Ishikawa (cell line): ENCODE data around the gene USP17L18.
"Not testable (repeated sequence)": the region's sequence is repeated elsewhere in the genome, so short reads cannot be mapped to it uniquely, and the experiment has no call there.

Experiments
- EGR1 ChIP-seq: IDR thresholded peaks from 2 replicates; pipeline ENCODE4 v1.6.1; 2012
- REST ChIP-seq: IDR thresholded peaks from 2 replicates; pipeline ENCODE4 v1.6.1; 2012; ENCODE audit warnings: low read depth, mild to moderate bottlenecking
- TAF1 ChIP-seq: IDR thresholded peaks from 2 replicates; pipeline ENCODE4 v1.6.1; 2012; ENCODE audit warnings: low read depth, mild to moderate bottlenecking
- TCF12 ChIP-seq: IDR thresholded peaks from 2 replicates; pipeline ENCODE4 v1.6.1; 2012; ENCODE audit warnings: low read depth
- TEAD4 ChIP-seq: IDR thresholded peaks from 2 replicates; pipeline ENCODE4 v1.6.1; 2012
- USF1 ChIP-seq: IDR thresholded peaks from 2 replicates; pipeline ENCODE4 v1.6.1; 2012

Gene USP17L18

DNA sequence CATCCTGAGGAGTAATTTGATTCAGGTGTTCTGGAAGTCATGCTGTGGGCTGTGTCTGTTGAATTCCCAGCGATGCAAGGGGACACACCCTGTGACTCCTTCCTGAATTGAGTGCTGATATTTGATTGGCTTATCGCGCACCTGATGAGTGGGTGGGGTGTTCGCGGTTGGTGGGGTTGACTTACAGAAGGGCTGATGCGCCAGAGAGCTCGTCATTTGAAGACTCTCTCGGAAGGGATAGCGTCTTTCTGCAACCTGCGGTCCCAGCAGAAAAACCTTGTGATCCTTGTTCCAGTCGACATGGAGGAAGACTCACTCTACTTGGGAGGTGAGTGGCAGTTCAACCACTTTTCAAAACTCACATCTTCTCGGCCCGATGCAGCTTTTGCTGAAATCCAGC, 14.1 kb downstream of the USP17L18 start, which contains the start of gene USP17L21:
TSS of gene USP17L21 (plus strand) at position 301 of the 400 bp plus-strand sequence. CDS start at position 301, 0 bp downstream.
- TF ChIP-seq TAF1, TEAD4, USF1: not testable (repeated sequence)

DNA sequence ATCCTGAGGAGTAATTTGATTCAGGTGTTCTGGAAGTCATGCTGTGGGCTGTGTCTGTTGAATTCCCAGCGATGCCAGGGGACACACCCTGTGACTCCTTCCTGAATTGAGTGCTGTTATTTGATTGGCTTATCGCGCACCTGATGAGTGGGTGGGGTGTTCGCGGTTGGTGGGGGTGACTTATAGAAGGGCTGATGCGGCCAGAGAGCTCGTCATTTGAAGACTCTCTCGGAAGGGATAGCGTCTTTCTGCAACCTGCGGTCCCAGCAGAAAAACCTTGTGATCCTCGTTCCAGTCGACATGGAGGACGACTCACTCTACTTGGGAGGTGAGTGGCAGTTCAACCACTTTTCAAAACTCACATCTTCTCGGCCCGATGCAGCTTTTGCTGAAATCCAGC, 18.9 kb downstream of the USP17L18 start, which contains the start of gene USP17L22:
TSS of gene USP17L22 (plus strand) at position 301 of the 400 bp plus-strand sequence. CDS start at position 301, 0 bp downstream.
- TF ChIP-seq TCF12, EGR1, REST: not testable (repeated sequence)
